GM10266 (cell line): Measurements from ENCODE around the gene MAP2K7.

Experiments used
- DNase-seq: peaks from one replicate; pipeline ENCODE4 v3.0.0; 2012; ENCODE audit errors: extremely low spot score
- TF ChIP-seq, protein P1 (sequence below): IDR thresholded peaks from 2 replicates; pipeline ENCODE4 v1.5.1; 2012; ENCODE audit warnings: mild to moderate bottlenecking, low read depth; ENCODE audit not compliant: control insufficient read depth, insufficient read depth; ENCODE audit errors: missing control alignments

MAP2K7 gene

DNA sequence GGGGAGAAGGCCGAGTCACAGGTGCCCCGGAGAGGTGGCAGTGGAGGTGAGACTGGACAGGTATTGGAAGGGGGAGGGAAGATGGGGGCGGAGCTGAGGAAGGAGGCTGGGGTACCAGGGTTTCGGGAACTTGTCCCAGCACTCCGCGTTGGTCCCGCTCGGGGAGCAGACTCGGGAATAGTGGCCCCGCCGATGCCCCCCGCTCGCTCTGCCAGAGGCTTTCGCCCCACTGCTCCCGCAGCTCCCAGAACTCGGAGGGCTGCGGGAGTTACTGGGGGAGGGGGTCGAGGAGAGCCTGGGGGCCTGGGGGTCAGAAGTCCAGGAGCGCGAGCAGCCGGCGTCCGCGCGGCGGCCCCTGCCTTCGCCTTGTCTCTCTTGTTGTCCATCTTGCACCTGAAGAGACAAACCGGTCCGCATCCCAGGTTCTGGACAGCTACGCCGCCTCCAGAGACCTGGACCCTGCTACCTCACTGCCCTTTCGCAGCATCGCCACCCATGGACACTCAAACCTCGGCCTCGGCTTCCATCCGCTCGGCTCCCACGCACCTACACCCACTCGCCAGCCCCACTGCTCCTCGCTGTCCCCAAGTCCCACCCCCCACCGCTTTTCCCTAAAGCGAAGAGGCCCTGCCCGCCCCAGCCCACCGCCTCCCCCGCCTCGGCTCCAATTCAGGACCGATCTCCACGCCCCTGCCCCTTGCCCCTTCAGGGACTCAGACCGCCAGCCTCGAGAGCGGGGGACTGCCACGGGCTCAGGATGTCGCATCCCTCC, 30.2 kb upstream of the MAP2K7 start:
- TF ChIP-seq, protein P1, sequence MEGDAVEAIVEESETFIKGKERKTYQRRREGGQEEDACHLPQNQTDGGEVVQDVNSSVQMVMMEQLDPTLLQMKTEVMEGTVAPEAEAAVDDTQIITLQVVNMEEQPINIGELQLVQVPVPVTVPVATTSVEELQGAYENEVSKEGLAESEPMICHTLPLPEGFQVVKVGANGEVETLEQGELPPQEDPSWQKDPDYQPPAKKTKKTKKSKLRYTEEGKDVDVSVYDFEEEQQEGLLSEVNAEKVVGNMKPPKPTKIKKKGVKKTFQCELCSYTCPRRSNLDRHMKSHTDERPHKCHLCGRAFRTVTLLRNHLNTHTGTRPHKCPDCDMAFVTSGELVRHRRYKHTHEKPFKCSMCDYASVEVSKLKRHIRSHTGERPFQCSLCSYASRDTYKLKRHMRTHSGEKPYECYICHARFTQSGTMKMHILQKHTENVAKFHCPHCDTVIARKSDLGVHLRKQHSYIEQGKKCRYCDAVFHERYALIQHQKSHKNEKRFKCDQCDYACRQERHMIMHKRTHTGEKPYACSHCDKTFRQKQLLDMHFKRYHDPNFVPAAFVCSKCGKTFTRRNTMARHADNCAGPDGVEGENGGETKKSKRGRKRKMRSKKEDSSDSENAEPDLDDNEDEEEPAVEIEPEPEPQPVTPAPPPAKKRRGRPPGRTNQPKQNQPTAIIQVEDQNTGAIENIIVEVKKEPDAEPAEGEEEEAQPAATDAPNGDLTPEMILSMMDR = no peak
- DNase-seq = no peak

DNA sequence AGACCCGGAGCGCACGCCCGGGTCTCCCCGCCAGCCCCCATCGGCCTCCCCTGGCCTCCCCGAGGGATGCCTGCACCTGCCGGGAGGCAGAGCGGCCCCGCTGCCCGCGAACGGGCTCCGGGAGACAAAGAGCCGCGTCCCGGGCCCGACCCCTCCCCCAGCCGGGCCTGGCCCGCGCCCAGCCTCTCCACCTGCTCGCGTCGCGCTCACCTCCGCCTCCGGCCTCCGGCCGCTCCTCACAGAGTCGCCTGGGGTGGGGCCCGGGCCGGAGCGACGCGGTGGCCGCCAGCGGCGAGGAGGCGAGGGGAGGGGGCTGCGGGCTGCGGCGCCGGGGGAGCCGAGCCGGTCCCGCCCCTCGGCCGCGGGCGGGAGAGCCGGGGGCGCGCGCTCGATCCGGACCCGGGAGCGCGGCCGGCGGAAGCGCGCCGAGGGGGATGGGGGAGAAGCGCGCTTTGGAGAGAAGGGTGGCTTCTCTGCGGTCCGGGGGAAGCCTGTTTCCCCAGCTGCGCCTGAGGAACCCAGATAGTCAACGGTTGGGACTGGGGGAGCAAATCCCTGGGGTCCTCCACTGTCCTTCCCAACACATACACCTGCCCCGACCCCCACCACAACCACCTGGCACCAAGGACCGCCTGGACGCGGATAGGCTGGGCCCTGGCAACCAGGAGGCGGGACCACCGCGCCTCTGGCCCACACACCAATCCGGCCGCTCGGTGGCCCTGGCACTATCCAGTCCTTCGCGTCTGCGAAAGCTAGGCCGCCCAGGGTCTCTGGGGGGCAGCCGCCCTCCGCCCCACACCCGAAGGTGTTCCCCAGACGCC, 29.4 kb upstream of the MAP2K7 start, which contains the start of gene PRR36:
TSS of gene PRR36 (minus strand) at position 315 of the 821 bp plus-strand sequence. CDS start 701 bp downstream, outside the sequence.
- TF ChIP-seq, protein P1 = no peak
- DNase-seq = no peak

DNA sequence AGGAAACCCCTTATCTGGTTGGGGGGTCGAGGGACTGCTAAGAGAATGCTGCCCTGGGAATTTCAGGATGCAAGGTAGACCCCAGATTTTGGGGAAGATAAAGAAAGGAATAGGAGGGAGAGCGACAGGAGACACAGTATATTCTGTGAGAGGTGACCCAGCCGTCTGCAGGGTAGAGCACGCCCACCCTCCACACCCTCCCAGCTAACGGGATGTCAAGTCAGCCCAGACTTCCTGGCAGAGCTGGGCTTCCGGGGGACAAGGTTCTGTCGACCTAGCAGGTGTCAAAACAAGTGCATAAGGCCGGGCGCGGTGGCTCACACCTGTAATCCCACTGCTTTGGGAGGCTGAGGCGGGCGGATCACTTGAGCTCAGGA, 28.8 kb upstream of the MAP2K7 start:
- TF ChIP-seq, protein P1 = no peak
- no peak for DNase-seq

DNA sequence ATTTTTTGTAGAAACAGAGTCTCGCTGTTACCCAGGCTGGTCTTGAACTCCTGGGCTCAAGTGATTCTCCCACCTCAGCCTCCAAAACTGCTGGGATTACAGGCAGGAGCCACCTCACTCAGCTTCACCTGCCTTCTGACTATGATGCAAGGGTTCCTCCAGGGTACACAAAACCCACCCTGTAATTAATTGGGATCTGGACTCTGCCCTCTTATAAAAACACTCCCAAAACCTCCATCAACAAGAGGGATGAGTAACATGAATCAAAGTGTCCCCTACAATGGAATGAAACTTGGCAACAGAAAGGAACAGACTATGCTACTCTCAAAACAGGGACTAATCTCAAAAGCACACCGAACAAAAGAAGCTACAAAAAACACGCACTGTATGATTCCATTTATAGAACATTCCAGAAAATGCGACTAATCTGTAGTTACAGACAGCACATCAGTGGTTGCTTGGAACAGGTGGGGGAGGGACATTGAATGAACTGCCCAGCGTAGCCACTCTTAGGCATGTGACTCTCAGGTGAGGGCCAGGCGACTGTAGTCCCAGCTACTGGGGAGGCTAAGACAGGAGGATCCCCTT, 26.3 kb upstream of the MAP2K7 start:
- TF ChIP-seq, protein P1 = no peak
- no peak for DNase-seq

DNA sequence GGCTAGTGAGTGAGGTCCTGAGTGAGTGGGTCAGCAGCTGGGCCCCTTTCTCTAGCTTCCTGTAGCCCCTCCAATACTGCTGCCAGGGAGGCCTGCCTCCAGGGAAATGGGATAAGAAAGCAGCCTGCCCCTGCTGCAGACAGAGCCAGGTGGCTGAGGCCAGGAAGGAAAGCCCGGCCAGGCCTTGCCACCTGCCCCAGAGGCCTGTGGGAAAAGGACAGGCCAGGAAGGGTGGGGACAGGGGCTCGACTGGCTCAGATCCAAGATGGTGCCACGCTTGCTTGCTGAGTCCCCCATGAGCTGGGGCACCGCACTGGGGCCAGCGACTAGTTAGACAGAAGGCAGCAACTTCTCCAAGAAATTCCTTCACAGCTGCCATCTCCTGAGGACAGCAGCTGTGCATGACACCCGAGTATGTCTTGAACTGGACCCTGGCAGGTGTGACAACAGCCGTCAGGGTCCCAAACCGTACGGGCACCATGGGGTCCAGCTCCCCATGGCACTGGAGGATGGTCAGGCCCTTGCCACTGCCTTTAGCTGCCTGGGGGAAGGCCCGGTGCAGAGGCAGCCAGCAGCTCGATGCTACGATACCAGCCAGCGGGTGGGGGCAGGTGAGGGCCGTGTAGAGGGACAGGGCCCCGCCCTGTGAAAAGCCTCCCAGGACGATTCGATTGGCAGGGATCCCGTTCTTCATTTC, 24.4 kb upstream of the MAP2K7 start:
- TF ChIP-seq, protein P1 = no peak
- DNase-seq = no peak

DNA sequence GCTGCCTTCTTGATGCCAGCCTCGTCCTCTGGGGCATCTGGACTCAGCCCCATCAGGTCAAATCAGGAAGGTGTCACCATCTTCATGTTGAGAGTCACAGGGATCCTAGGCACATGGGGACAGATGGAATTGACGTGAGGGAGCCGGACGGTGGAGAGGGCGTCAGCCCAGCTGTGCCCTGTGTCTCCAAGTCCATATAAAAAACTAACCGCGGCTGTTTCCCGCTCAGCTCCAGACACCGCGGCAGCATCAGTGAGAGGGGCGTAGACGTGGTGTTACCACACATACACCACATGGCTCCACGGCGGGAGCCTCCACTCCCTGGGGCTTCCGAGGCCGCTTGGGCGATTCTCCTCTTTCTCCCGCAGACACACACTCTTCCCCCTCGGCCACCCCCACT, 23.8 kb upstream of the MAP2K7 start:
- TF ChIP-seq, protein P1 = no peak
- DNase-seq = no peak
